Cardiac muscle cell (in vitro differentiated cells and primary cell): ENCODE results near the gene TRNT1. TPM values are rescaled to one million over a fixed set of nuclear protein-coding genes. Genes with fewer than 3 reads are reported as not detected.

Source experiments
- DNase-seq, 2 donors: peaks; one replicate each; pipeline versions ENCODE4 v3.0.0 to v3.0.0-alpha.2; 2010 to 2017; ENCODE audit warnings: low read depth in 1 of 2, low spot score in 1 of 2
- H3K27ac ChIP-seq: fragments of 200-600 bp; sonication (generic); 2 replicates; pipeline ENCODE4 v1.5.1; 2016
- H3K27me3 ChIP-seq: fragments of 200-600 bp; sonication (generic); 2 replicates; pipeline ENCODE4 v1.6.0; 2016; ENCODE audit warnings: control low read depth
- H3K36me3 ChIP-seq: fragments of 200-600 bp; sonication (generic); 2 replicates; pipeline ENCODE4 v1.5.1; 2016; ENCODE audit warnings: control low read depth
- H3K4me1 ChIP-seq: fragments of 200-600 bp; sonication (generic); 2 replicates; pipeline ENCODE4 v1.8.1; 2017; ENCODE audit warnings: low read depth, mild to moderate bottlenecking, mixed run types
- H3K4me3 ChIP-seq: fragments of 200-600 bp; sonication (generic); 2 replicates; pipeline ENCODE4 v1.5.1; 2016; ENCODE audit warnings: mild to moderate bottlenecking
- H3K9me3 ChIP-seq: fragments of 200-600 bp; sonication (generic); 2 replicates; pipeline ENCODE4 v1.5.1; 2017; ENCODE audit warnings: low read depth, mild to moderate bottlenecking, control low read depth
- CTCF ChIP-seq: IDR thresholded peaks from 2 replicates; pipeline ENCODE4 v1.5.1; 2012; ENCODE audit warnings: low read depth, mild to moderate bottlenecking, low read length
- polyA plus RNA-seq: library from polyadenylated mRNA; unstranded; fragments of >200 nt; fragmentation: Nextera tagmentation; extraction: Ambion mirVana; gene quantifications from 2 replicates; pipeline ENCODE4 v1.2.1, GENCODE V29; 2016
- total RNA-seq: library from RNA; depleted of rRNA; stranded (reverse); fragments of >200 nt; gene quantifications from 2 replicates; pipeline ENCODE4 v1.2.3, GENCODE V29; 2016

TRNT1 gene
- total and polyA plus RNA-seq, 2 experiments from 2014 or later: 12.2 to 25.1 TPM

- Histone ChIP-seq H3K27ac (no peak overlapping the region), H3K4me3 (no peak overlapping the region), H3K27me3 (no peaks in the 10 kb centered on the region), H3K4me1 (no peaks in the 10 kb centered on the region), H3K36me3 (no peaks in the 10 kb centered on the region), H3K9me3 (no peaks in the 10 kb centered on the region)
- no peak for DNase-seq
- TF ChIP-seq CTCF: no peak
Measured at GRCh38 chr3:3097958-3098357, 28.8 kb upstream of the TRNT1 start.

- H3K4me1 ChIP-seq: no peaks in the 10 kb centered on the region
Measured at GRCh38 chr3:3101660-3102458, 24.9 kb upstream of the TRNT1 start.

GRCh38 chr3:3102751-3103150 lies 24.0 kb upstream of the TRNT1 start:
- H3K36me3 ChIP-seq: no peaks in the 10 kb centered on the region
- H3K4me1 ChIP-seq: no peaks in the 10 kb centered on the region
- H3K9me3 ChIP-seq: no peaks in the 10 kb centered on the region
- TF ChIP-seq CTCF: no peak
- no peak overlapping the region for H3K4me3 ChIP-seq
- DNase-seq: no peak
- no peaks in the 10 kb centered on the region for H3K27me3 ChIP-seq
- no peak overlapping the region for H3K27ac ChIP-seq

More at GRCh38 chr3:3101660-3102458, 24.9 kb upstream of the TRNT1 start:
- no peak overlapping the region for H3K27ac ChIP-seq
- H3K36me3 ChIP-seq: no peaks in the 10 kb centered on the region
- no peaks in the 10 kb centered on the region for H3K9me3 ChIP-seq
- no peaks in the 10 kb centered on the region for H3K27me3 ChIP-seq
- no peak overlapping the region for H3K4me3 ChIP-seq
- no peak for TF ChIP-seq CTCF
- no peak for DNase-seq

GRCh38 chr3:3105246-3105645 lies 21.5 kb upstream of the TRNT1 start:
- no peak for TF ChIP-seq CTCF
- Histone ChIP-seq H3K4me1 (no peaks in the 10 kb centered on the region), H3K27ac (no peak overlapping the region), H3K27me3 (no peaks in the 10 kb centered on the region), H3K4me3 (no peak overlapping the region), H3K9me3 (no peaks in the 10 kb centered on the region), H3K36me3 (no peaks in the 10 kb centered on the region)
- DNase-seq: no peak

GRCh38 chr3:3105815-3106214 lies 20.9 kb upstream of the TRNT1 start:
- Histone ChIP-seq H3K36me3 (no peaks in the 10 kb centered on the region), H3K4me3 (no peak overlapping the region), H3K27ac (no peak overlapping the region), H3K27me3 (no peaks in the 10 kb centered on the region), H3K4me1 (no peaks in the 10 kb centered on the region), H3K9me3 (no peaks in the 10 kb centered on the region)
- TF ChIP-seq CTCF: no peak
- no peak for DNase-seq
